Hepatocyte (in vitro differentiated cells): ENCODE results near the gene COL4A1. TPM values are rescaled to one million over a fixed set of nuclear protein-coding genes. Genes with fewer than 3 reads are reported as not detected.

Experiments
- DNase-seq: peaks from one replicate; pipeline ENCODE4 v3.0.0-alpha.2; 2016; ENCODE audit warnings: low spot score
- H2AFZ ChIP-seq: fragments of 200-600 bp; sonication (generic); 2 replicates; pipeline ENCODE4 v1.6.0; 2016; ENCODE audit warnings: antibody characterized with exemption, mild to moderate bottlenecking
- H3K27ac ChIP-seq: fragments of 200-600 bp; sonication (generic); 2 replicates; pipeline ENCODE4 v1.5.1; 2016; ENCODE audit warnings: mild to moderate bottlenecking
- H3K27me3 ChIP-seq: fragments of 200-600 bp; sonication (generic); 2 replicates; pipeline ENCODE4 v1.6.1; 2016
- H3K36me3 ChIP-seq: fragments of 200-600 bp; sonication (generic); replicated peaks from 2 replicates; pipeline ENCODE4 v1.5.1; 2016; ENCODE audit warnings: low read depth; ENCODE audit not compliant: insufficient read depth
- H3K4me1 ChIP-seq: fragments of 200-600 bp; sonication (generic); 2 replicates; pipeline ENCODE4 v1.5.1; 2016; ENCODE audit warnings: mild to moderate bottlenecking, moderate library complexity; ENCODE audit not compliant: insufficient read depth
- H3K4me2 ChIP-seq: fragments of 200-600 bp; sonication (generic); 2 replicates; pipeline ENCODE4 v1.6.0; 2016
- H3K4me3 ChIP-seq: fragments of 200-600 bp; sonication (generic); 2 replicates; pipeline ENCODE4 v1.5.1; 2016; ENCODE audit warnings: mild to moderate bottlenecking
- H3K79me2 ChIP-seq: fragments of 200-600 bp; sonication (generic); 2 replicates; pipeline ENCODE4 v1.6.0; 2017; ENCODE audit warnings: mild to moderate bottlenecking
- H3K9me2 ChIP-seq: fragments of 200-600 bp; sonication (generic); replicated peaks from 2 replicates; pipeline ENCODE4 v1.6.0; 2017; ENCODE audit warnings: mild to moderate bottlenecking; ENCODE audit not compliant: insufficient read depth
- H3K9me3 ChIP-seq: fragments of 200-600 bp; sonication (generic); 2 replicates; pipeline ENCODE4 v1.5.1; 2016; ENCODE audit warnings: low read depth, mild to moderate bottlenecking
- H4K20me1 ChIP-seq: fragments of 200-600 bp; sonication (generic); 2 replicates; pipeline ENCODE4 v1.6.0; 2016; ENCODE audit warnings: mild to moderate bottlenecking; ENCODE audit not compliant: insufficient read depth, poor library complexity, severe bottlenecking
- CTCF ChIP-seq: fragments of 200-600 bp; sonication (generic); IDR thresholded peaks from 2 replicates; pipeline ENCODE4 v1.5.1; 2016; ENCODE audit warnings: antibody characterized with exemption, mild to moderate bottlenecking; ENCODE audit not compliant: poor library complexity
- EZH2 ChIP-seq: fragments of 200-600 bp; sonication (generic); IDR thresholded peaks from 2 replicates; pipeline ENCODE4 v1.6.1; 2016; ENCODE audit warnings: antibody characterized with exemption, mild to moderate bottlenecking, borderline replicate concordance
- EZH2phosphoT487 ChIP-seq: fragments of 200-600 bp; sonication (generic); IDR thresholded peaks from one replicate; pipeline ENCODE4 v1.6.1; 2018; ENCODE audit warnings: antibody characterized with exemption, mild to moderate bottlenecking, low read depth, moderate library complexity; ENCODE audit not compliant: unreplicated experiment, severe bottlenecking
- WGBS: methylation state at CpG from one replicate; pipeline ENCODE4 v1.1.6; 2016; ENCODE audit warnings: low lambda C conversion rate; ENCODE audit errors: missing lambda C conversion rate; 5-methylcytosine and 5-hydroxymethylcytosine counted together
- polyA plus RNA-seq: library from polyadenylated mRNA; unstranded; fragments of >200 nt; fragmentation: Nextera tagmentation; extraction: Ambion mirVana; gene quantifications from 2 replicates; pipeline ENCODE4 v1.2.1, GENCODE V29; 2016
- total RNA-seq: library from RNA; depleted of rRNA; stranded (reverse); fragments of >200 nt; gene quantifications from 2 replicates; pipeline ENCODE4 v1.2.3, GENCODE V29; 2014

The COL4A1 gene
- total and polyA plus RNA-seq, 2 experiments from 2014 or later = 138 to 269 TPM

- H3K27ac ChIP-seq = no peak overlapping the region
- no peaks in the 10 kb centered on the region for H3K79me2 ChIP-seq
- TF ChIP-seq EZH2 = no peak
- no peak for TF ChIP-seq EZH2phosphoT487
- TF ChIP-seq CTCF = no peak
- H3K27me3 ChIP-seq = no peaks in the 10 kb centered on the region
- 95% methylated on average over 8 of the region's 8 CpGs for WGBS
- DNase-seq = no peak
- H3K4me3 ChIP-seq = no peak overlapping the region
- H3K9me3 ChIP-seq = no peaks in the 10 kb centered on the region
- H3K4me1 ChIP-seq = no peaks in the 10 kb centered on the region
- no peak overlapping the region for H3K4me2 ChIP-seq
- no peaks in the 10 kb centered on the region for H3K9me2 ChIP-seq
- H3K36me3 ChIP-seq = no peaks in the 10 kb centered on the region
- H2AFZ ChIP-seq = no peak overlapping the region
- no peaks in the 10 kb centered on the region for H4K20me1 ChIP-seq
These were observed 129.2 kb downstream of the COL4A1 start for GRCh38 chr13:110177790-110178189.

- DNase-seq = no peak
- H3K27ac ChIP-seq = no peak overlapping the region
These were observed 130.5 kb downstream of the COL4A1 start for GRCh38 chr13:110176431-110176830.

GRCh38 chr13:110173247-110173818, 133.6 kb downstream of the COL4A1 start:
- DNase-seq = no peak
- H2AFZ ChIP-seq = no peak overlapping the region
- peaks cover 4% of the 10 kb centered on the region for H3K4me1 ChIP-seq
- TF ChIP-seq EZH2 (no peak), CTCF (no peak), EZH2phosphoT487 (no peak)
- H4K20me1 ChIP-seq = no peaks in the 10 kb centered on the region
- H3K36me3 ChIP-seq = no peaks in the 10 kb centered on the region
- H3K79me2 ChIP-seq = no peaks in the 10 kb centered on the region
- no peaks in the 10 kb centered on the region for H3K9me2 ChIP-seq
- H3K9me3 ChIP-seq = no peaks in the 10 kb centered on the region
- no peak overlapping the region for H3K27ac ChIP-seq
- H3K4me3 ChIP-seq = no peak overlapping the region
- no peaks in the 10 kb centered on the region for H3K27me3 ChIP-seq
- H3K4me2 ChIP-seq = no peak overlapping the region

More at GRCh38 chr13:110176431-110176830, 130.5 kb downstream of the COL4A1 start:
- no peak overlapping the region for H3K4me3 ChIP-seq
- no peak overlapping the region for H3K4me2 ChIP-seq
- no peaks in the 10 kb centered on the region for H3K9me3 ChIP-seq
- H3K27me3 ChIP-seq = no peaks in the 10 kb centered on the region
- WGBS = over 99% methylated on average over 7 of the region's 7 CpGs
- no peaks in the 10 kb centered on the region for H3K4me1 ChIP-seq
- no peaks in the 10 kb centered on the region for H3K9me2 ChIP-seq
- H3K79me2 ChIP-seq = no peaks in the 10 kb centered on the region
- TF ChIP-seq CTCF = no peak
- TF ChIP-seq EZH2 = no peak
- no peak for TF ChIP-seq EZH2phosphoT487
- H3K36me3 ChIP-seq = no peaks in the 10 kb centered on the region
- no peak overlapping the region for H2AFZ ChIP-seq
- H4K20me1 ChIP-seq = no peaks in the 10 kb centered on the region

GRCh38 chr13:110170882-110171281, 136.1 kb downstream of the COL4A1 start:
- WGBS = 88% methylated on average over 9 of the region's 9 CpGs

More at GRCh38 chr13:110170882-110171281, 136.1 kb downstream of the COL4A1 start:
- H3K9me3 ChIP-seq = no peaks in the 10 kb centered on the region
- H3K27ac ChIP-seq = no peak overlapping the region
- H3K36me3 ChIP-seq = no peaks in the 10 kb centered on the region
- no peak for DNase-seq
- TF ChIP-seq CTCF (no peak), EZH2phosphoT487 (no peak), EZH2 (no peak)
- H3K9me2 ChIP-seq = no peaks in the 10 kb centered on the region
- H2AFZ ChIP-seq = no peak overlapping the region
- H3K27me3 ChIP-seq = no peaks in the 10 kb centered on the region
- H3K4me3 ChIP-seq = no peak overlapping the region
- no peaks in the 10 kb centered on the region for H3K79me2 ChIP-seq
- H3K4me2 ChIP-seq = no peak overlapping the region
- peaks cover 4% of the 10 kb centered on the region for H3K4me1 ChIP-seq
- H4K20me1 ChIP-seq = no peaks in the 10 kb centered on the region
